AG09319 (cell line): ENCODE data around the gene ARID4B.
"Not testable (repeated sequence)": the region's sequence is repeated elsewhere in the genome, so short reads cannot be mapped to it uniquely, and the experiment has no call there.

Experiments
- DNase-seq: peaks from one replicate; pipeline ENCODE4 v3.0.0-alpha.2; 2010; ENCODE audit warnings: low read depth; ENCODE audit errors: extremely low read depth
- CTCF ChIP-seq: IDR thresholded peaks from 2 replicates; pipeline ENCODE4 v1.5.1; 2011; ENCODE audit warnings: low read depth, mild to moderate bottlenecking, inconsistent platforms, low read length, moderate library complexity

The ARID4B gene

GRCh38 chr1:235319255-235319654 is 8.7 kb downstream of the ARID4B start:
- no peak for TF ChIP-seq CTCF
- no peak for DNase-seq

- no peak for TF ChIP-seq CTCF
- DNase-seq: no peak
Measured at GRCh38 chr1:235317168-235317567, 10.8 kb downstream of the ARID4B start.

- DNase-seq: no peak
- no peak for TF ChIP-seq CTCF
Measured at GRCh38 chr1:235315735-235316134, 12.2 kb downstream of the ARID4B start.

- DNase-seq: no peak
- no peak for TF ChIP-seq CTCF
Measured at GRCh38 chr1:235315173-235315572, 12.8 kb downstream of the ARID4B start.

GRCh38 chr1:235313931-235314678 is 13.9 kb downstream of the ARID4B start:
- TF ChIP-seq CTCF: no peak
- no peak for DNase-seq

- DNase-seq: no peak
- no peak for TF ChIP-seq CTCF
Measured at GRCh38 chr1:235313262-235313661, 14.7 kb downstream of the ARID4B start.

- DNase-seq: not testable (repeated sequence)
Measured at GRCh38 chr1:235309206-235309605, 18.8 kb downstream of the ARID4B start.
